NCI-H345 treated with DMSO at 0.1 percent for 48 hours (cell line): ENCODE data around the gene YY1.
"Not testable (repeated sequence)": the region's sequence is repeated elsewhere in the genome, so short reads cannot be mapped to it uniquely, and the experiment has no call there.

Experiments
- DNase-seq: peaks from one replicate; lab custom pipeline; 2025; ENCODE audit not compliant: unreplicated experiment; lab: John Stamatoyannopoulos, UW

YY1 gene

DNA sequence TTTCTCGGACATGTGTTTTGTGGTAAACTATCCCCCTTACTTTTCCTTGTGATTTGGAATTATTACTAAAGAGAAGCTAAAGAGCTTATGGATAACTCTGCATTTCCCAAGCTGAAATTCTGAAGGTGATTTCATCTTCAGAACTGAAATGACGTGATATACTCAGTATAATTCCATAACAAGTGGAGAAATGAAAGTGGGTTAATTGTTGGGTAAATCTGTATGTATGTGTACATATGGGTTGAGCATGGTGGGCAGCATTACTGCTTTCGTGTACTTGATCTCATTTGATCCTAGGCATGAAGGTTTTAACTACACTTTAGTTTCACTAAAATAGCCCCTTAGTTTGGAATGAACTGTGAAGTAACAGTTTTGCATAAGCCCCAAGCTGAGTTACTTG lies 4.1 kb downstream of the YY1 start:
- no peak for DNase-seq

DNA sequence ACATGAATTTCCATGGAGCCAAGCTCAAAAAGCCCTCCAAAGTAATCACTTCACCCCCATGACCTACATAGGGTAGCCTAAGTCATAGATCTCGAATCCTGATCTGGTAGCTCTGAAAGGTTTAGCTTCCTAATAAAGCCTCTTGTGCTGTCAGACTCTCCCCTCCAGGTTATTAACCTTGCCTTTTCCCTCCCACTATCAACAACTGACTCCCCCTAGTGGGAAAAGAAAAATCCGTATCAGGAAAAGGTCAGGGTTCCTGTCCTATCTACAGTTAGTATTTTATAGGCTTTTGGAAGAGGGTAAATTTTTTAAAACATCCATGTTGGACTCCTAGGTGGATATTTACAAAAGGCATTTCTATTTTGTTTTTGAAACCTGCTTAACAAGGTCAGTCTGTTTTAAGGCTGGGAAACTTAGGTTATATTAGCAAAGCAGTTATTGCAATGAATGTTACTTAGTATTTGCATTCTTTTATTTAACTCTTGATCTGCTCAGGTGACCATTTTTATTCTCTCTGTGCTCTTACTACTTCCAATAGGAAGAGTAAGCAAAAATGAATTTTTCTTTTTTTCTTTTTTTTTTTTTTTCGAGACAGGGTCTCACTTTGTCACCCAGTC lies 8.0 kb downstream of the YY1 start:
- peak; percentile 47 for DNase-seq

DNA sequence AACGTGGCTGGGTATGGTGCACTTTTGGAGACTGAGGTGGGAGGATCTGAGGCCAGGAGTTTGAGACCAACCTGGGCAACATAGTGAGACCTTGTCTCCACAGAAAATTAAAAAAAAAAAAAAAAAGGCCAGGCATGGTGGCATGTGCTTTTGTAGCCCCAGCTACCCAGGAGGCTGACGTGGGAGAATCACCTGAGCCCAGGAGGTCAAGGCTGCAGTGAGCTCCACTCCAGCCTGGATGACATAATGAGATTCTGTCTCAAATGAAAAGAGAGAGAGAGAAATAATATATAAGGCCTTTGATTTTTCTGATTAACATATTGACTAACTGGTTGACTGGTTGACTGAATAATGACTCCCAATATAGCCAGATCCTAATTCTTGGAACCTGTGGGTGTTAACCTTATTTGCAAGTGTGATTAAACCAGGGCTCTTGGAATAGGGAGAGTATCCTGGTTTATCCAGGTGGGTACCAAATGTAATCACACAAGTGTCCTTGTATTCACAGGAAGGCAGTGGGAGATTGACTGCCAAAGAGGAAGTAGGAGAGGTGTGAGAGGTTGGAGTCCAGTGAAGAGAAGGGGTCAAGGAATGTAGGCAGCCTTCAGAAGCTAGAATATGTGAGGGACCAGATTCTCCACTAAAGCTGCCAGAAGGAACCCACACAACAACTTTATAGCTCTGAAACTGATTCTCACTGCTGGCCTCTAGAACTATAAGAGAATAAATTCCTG lies 12.0 kb downstream of the YY1 start:
- no peak for DNase-seq

DNA sequence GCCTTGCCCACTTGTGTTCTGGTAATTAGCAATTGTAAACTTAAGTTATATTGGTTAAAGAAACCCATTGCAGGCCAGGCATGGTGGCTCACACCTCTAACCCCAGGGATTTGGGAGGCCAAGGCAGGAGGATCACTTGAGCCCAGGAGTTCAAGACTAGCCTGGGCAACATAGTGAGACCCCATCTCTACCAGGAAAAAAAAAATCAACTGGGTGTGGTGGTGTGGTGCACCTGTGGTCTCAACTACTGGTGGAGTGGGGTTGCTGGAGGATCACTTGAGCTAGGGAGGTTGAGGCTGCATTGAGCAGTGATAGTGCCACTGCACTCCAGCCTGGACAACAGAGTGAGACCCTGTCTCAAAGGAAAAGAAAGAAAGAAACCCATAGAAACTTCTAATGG lies 13.7 kb downstream of the YY1 start:
- DNase-seq: no peak

DNA sequence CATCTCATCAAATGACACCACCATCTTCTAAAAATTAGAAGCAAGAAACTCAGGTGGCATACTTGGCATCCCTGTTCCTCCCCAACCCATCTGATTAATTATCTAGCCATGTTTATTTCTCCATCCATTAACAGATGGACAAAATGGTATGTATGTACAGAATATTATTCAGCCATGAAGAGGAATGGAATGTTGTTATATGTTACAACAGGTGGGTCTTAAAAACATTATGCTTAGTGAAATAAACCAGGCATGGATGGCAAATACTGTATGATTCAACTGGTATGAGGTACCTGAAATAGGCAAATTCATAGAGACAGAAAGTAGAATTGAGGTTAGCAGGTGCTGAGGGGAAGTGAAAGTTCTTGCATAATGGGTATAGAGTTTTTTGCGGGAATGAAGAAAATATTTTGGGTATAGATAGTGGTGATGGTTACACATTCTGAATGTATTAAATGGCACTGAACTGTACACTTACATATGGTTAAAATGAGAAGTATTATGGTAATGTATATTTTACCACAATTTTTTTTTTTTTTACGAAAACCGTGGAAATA lies 17.5 kb downstream of the YY1 start:
- no peak for DNase-seq

DNA sequence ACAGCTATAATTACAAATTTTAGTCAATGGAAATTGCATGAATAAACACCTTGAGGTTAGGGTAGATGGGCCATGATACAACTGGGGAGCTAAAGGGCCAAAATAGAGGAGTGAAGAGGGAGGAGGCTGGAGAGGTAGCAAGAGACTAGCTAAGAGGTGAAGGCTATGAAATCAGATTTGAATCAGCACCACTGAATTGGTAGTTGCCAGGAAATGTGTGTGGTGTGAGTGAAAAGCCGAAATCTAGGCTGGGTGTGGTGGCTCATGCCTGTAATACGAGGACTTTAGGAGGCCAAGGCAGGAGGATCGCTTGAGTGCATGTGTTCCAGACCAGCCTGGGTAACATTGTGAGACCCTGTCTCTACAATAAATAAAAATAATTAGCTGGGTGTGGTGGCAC lies 22.7 kb downstream of the YY1 start:
- DNase-seq: no peak

DNA sequence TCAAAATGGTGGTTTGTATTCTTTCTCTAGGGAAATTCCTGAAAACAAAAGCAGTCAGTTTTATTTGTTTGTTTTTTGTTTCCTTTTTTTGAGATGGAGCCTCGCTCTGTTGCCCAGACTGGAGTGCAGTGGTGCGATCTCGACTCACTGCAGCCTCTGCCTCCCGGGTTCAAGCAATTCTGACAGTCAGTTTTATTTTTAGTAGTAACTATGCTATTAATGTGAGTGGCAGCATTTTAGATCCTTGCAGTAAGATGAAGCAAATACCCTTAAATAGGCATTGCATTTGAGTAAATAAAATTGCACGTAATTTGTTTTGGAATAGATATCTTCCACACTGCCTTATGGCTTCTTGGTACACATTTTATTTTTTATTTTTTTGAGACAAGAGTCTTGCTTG lies 23.6 kb downstream of the YY1 start:
- DNase-seq: no peak

DNA sequence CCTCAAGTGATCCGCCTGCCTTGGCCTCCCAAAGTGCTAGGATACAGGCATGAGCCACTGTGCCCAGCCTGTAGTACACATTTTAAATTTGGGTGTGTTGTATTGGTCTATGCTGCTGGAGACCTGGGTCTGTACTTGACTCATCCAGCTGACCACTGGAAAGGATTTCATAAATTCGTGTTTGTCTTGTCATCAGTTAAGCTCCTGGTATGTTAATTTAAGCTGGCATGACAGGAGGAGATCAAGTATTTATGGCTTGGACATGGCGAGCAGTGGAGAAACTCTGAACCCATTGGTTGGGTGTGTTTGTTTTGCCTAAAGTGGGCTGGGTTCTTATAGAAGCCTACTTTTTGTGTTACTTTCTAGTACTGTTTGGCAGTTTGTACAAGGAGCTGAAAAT lies 24.2 kb downstream of the YY1 start:
- no peak for DNase-seq

DNA sequence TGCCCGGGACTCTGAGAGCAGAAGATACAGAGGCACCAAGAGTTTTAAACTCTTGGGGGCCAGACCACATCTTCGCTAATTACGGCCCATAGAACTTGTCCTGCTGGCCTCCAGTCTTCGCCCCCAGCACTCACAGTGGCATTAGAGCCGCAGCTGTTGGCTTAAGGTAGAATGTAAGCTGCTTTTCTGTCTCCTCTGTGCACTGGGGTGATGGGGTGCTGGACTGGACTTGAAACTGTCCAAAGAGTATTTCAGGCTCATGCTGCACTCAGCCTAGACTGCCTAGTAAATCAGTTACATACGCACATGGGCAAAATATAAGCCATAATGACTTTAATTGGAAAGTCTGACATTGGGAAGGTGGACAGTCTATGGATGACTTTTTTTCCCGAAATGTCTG lies 29.0 kb downstream of the YY1 start:
- DNase-seq: no peak

DNA sequence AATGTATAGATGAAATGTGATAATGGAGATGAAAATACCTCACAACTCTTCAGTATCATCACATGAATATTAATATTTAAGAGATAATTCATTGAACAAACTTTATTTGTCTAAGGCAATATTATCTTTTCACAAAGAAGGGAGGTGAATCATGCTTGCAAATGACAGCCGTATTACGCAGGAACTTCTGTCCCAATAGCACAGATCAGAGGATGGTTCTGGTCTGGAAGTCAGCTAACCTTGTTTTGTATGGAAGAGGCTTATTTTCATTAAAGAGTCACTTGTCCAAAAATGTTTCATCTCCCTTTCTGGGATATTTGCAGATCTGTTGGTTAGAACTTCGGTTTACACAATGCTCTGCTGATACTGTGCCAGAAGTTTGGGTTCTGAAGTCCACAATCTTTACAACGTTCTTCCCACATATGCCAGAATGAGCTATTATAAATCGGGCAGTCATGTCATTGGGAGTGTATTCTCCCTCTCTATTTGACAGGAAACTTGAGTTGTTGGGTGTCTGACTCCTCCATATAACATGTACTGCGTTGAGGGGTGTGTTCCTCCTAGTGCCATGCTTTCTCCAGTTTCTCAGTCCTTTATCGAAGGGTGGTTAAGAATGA lies 29.8 kb downstream of the YY1 start:
- DNase-seq: no peak

DNA sequence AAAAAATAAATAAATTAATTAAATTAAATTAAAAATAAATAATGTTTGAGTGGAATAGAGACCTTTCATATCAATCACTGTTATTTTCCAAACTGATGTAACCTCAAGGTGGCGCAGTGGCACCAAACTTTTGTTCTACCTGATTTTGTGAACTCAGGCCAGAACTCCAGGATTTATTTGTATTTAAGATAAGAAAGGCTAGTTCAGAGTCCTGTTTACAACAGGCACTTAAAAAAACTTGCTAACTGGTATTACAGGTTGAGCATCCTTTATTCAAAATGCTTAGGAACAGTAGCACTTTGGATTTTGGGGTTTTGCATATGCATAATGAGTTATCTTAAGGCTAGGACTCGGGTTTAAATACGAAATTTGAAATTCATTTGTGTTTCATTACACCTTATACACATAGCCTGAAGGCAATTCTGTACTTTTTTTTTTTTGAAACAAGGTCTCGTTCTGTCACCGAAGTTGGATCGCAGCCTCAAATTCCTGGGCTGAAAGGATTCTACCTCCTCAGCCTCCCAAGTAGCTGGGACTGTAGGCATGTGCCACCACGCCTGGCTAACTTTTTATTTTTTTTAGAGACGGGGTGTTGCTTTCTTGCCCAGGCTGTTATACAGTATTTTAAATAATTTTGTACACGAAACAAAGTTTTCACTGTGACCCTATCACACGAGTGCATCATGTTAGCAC lies 32.4 kb downstream of the YY1 start:
- no peak for DNase-seq

DNA sequence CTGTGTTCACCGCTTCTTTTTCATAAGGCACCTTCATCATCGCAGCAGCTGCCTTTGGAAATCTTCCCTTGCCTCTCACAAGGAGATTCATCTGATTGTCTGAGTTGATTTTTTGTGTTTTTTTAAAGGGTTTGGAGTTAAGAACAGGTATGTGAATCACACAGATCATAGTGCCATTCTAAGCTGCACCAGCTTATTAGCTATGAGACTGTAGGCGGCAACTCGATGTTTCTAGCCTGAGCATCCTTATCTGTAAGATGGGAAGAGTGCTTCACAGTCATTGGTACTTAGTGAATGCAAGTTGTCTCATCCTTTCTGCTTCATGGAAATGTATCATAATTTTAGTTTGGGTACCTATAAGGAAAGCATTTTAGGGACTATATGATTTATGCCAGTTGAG lies 35.3 kb downstream of the YY1 start:
- DNase-seq: no peak

DNA sequence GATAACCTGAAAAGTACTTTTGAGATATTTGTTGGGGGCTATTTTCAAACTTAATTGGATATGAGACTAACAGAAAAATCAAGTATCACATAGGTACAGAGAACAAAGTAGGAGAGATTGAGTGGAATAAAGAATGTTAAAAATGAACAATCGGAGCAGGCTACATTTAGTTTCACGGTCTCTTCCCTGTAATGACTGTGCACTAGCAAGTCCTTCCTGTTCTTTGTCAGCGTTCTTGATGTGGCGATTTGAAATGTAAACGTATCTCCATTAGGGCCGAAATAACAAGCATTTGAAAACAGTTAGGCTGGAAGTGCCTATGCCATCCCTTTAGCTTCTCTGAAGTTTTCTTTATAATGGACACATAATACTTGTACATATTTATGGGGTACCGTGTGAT lies 36.3 kb downstream of the YY1 start:
- no peak for DNase-seq

DNA sequence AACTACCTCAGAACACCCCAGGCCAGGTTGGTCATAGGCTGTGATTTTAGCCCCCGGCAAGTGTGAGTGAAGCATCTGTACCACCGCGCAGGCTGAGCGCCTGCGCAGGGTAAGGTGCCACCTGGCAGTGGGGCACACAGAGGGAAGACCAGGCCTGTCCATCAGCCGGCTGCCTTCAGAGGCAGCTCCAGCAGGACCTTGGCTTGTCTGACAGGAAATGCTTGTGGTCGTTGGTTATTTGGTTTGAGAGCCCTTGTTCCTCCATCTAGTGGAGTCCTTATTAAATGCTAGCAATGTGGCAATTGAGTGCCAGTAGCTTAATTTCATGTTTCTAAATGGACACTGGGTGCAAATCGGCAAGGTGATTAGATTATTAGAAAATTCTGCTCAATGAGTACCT lies 39.8 kb downstream of the YY1 start:
- DNase-seq: no peak

DNA sequence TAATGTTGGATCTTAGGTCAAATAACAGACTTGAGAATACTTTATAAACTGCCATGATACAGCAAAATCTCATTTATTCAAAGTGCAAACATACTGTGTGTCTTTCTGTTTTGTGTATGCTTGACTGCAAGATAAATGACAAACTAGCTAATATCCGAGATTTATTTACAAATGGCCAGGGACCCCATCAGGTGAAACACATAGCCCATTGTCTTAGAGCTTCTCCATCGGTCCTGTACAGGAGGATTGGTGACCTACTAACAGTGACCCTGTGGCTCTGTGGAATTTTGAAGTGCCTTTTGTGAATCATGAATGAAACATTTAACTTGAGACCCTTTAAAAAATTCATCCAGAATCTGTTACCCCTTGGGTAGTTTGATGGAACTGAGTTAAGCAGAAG lies 40.2 kb downstream of the YY1 start:
- no peak for DNase-seq

DNA sequence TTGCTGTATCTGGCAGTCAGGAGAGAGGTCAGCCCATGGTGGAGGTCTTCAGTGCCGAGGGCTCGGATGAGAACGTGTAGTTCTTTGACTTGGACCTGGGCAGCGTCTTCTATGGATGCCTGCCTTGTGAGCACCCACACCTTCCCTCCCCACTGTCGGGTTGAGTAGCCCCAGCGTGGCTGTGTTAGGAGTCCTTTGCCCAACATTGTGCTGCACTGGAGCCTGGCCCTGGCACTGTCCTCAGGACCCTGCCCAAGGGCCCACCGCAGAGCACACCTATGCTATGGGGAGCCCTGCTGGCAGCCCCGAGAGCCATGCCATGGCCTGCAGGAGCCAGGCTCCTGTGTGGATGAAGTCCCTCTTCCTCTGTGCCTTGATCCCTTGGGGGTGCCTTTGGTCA lies 40.6 kb downstream of the YY1 start:
- no peak for DNase-seq

DNA sequence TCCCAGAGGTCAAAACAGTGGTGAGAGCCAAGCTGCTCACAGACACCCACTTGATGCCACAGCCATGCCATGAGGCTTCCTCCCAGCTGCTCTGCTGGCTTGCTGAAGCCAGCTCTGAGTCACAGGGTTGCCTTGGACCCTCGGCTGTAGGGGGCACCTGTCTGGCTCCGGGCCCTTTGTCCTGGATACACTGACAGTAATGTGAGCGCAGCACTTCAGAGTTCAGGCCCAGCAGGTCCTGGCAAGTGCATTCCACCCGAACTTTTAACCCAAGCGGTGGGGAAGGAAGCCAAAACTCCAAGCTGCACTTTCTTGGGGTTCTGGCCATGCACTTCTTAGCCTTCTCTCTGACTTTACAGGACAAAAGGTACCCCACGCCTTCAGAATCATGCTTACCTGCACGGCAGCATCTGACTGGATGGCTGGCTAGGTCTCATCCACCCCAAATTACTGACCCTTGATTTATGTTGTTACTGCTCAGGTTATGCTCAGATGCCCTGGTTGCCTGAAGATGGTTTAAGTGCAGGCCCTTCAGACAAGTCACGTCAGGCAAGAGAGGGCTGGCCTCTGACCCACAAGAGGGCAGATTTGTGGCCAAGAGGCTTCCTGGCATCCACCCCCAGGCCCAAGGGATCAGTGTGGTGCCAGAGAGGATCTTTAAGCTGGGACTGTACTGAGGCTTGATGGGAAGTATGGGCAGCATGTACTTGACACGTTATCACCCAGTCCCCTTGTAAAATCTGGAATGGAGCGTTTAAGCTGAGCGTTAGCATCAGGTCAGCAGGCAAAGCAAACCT lies 42.5 kb downstream of the YY1 start:
- DNase-seq: no peak

DNA sequence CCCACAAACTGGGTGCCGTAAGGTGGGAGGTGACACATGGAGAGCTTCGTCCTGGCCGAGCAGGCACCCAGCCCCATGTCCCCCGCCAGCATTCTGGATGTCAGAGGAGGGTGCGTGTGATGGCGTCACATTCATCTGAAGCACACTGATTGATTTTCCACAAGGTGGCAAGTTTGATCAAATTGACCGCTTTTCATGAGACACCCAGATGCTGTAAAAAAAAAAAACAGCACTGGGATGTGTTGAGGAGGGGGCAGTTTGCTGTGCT lies 43.1 kb downstream of the YY1 start:
- DNase-seq: no peak

DNA sequence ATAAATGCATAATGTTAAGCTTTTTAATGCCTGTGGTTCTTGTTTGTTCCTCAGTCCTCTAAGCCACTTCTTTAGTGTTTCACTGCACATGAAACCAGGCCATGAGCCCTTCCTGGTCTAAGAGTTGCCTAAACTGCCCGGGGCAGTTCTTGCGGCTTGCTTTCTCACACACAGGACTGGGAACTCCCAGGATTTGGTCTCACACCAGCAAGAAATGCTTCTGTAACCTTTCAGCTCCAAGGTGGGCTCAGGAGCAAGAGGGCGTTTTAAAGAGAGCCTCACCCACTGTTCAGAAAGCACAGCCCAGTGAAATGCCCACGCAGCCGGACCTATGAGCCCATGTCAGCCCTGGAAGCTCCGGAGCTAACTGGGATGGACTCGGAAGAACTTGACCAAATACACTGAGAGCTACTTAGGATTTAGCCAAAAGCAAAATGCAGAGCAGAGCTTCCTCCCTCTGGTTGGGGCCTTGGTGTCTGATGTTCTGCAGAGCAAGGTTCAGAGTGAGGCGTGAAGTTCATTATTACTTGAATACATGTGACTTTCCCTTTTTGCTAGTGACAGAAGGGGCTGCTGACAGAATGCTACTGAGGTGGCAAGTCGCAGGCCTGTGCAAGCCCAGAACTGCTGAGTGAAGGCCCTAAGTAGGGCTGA lies 43.9 kb downstream of the YY1 start:
- DNase-seq: no peak

DNA sequence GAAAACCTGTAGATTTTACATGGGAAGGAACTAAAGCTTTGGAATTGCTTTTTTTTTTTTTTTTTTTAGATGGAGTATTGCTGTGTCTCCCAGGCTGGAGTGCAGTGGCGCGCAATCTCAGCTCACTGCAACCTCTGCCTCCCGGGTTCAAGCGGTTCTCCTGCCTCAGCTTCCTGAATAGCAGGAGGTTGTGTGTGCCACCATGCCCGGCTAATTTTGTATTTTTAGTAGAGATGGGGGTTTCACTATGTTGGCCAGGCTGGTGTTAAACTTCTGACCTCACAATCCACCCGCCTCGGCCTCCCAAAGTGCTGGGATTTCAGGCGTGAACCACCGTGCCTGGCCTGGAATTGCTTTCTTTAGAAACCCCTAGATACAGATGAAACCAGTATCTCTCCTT lies 44.5 kb downstream of the YY1 start:
- not testable (repeated sequence) for DNase-seq
